DMS79 (cell line): ENCODE results near the gene SPINT2.

Experiments used
- DNase-seq: peaks from one replicate; lab custom pipeline; 2025; lab: John Stamatoyannopoulos, UW

Gene SPINT2

GRCh38 chr19:38294090-38294489, 29.7 kb downstream of the SPINT2 start:
- no peak for DNase-seq

GRCh38 chr19:38298821-38299680, 34.7 kb downstream of the SPINT2 start:
- DNase-seq = no peak

- DNase-seq = no peak
These were observed 39.4 kb downstream of the SPINT2 start, which contains the start of gene C19orf33 for GRCh38 chr19:38303517-38304351. C19orf33 (plus strand) TSS chr19:38304251; CDS start chr19:38304262, 11 bp downstream.

DNA sequence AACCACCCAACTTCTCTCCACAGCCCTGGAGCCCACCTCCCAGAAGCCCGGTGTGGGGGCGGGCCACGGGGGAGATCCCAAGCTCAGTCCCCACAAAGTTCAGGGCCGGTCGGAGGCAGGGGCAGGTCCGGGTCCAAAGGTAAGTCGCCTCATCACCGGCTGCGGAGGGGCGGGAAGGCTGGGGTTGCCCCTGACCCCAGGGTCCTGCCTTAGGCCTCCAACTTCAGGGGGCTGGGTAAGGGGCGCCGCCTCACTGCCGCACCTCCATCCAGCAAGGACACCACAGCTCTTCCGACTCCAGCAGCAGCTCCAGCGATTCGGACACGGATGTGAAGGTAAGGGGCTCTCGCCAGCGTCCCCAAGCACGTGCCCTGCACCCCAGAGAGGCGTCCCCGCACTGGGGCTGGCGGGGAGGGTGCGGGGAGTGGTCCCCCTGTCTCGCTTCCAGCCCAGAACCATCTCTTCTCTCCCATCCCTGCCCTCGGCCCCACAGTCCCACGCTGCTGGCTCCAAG, 40.0 kb downstream of the SPINT2 start:
- DNase-seq = no peak

DNA sequence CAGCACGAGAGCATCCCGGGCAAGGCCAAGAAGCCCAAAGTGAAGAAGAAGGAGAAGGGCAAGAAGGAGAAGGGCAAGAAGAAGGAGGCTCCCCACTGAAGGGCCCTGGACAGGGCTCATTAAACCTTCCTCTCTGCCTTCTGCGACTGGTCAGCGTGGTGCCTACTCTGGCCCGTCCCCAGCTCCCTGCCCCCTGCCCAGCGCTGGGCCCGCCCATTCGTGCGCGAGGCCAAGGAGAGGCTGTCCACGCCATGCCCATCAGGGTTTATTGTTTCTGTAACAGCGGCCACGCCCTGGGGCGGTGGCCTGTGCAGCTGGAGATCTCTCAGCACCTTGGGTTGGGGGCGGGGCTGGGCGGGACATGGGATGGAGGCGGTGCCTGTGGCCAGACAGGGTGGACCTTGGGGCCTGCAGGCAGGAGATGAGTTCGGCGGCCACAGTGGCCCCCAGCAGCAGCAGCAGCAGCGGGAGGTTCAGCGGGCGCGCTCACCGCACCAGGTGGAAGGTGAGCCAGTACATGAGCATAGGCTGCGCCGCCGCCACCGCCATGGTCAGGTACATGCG, 40.6 kb downstream of the SPINT2 start:
- no peak for DNase-seq

- DNase-seq = no peak
These were observed 41.9 kb downstream of the SPINT2 start for GRCh38 chr19:38306236-38306635.

DNA sequence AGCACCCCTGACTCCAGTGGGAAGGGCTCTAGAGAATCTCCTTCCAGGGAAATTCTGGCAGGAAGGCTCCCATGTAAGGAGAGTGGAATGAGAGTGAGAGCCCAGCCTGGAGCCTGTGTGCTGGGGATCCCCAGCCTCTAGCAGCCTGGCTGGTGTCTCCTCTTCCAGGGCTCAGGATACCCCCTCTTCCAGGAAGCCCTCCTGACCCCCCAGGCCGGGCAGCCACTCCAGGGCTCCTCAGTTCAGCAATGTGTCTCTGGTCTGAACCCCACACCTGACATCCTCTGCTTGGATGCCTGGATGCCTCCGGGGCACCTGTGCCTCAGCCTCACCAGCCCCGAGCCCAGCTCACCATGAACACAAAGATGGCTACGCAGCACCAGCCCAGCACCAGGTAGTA, 42.7 kb downstream of the SPINT2 start:
- DNase-seq = no peak

GRCh38 chr19:38307597-38307996, 43.2 kb downstream of the SPINT2 start:
- DNase-seq = no peak

DNA sequence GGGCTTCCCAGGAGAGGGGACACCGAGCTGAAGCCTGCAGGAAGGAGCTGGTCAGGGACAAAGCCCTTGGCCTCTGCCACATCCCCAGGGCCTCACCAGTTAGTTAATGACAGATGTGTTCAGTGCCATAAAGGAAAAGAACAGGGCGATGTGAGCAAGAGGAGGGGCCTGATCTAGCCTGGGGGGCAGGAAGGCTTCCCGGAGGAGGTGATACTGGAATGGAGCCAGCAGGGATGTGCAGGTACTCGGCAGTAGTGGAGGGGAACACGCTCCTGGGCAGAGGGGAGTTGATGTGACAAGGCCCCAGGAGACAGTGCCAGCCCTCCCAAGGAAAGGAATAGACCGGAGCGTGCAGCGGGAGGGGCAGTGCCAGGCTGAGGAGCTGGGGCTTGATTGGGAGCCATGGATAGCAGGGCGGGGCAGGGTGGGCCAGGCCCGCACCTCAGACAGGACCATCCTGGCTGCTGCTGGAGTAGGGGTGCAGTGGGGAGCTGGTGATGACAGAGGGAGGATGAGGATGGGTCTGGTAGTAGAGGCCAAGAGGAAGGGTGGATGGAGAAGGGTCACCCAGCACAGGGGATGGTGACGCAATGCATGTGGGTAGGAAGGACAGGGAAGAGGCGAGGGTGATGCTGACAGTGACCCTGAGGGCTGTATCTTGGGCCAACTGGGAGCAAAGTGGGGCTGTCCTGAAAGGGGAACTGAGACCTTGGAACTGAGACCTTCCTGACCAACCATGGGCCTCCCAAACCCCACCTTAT, 43.8 kb downstream of the SPINT2 start:
- DNase-seq = no peak

GRCh38 chr19:38308926-38309614, 44.7 kb downstream of the SPINT2 start:
- no peak for DNase-seq

DNA sequence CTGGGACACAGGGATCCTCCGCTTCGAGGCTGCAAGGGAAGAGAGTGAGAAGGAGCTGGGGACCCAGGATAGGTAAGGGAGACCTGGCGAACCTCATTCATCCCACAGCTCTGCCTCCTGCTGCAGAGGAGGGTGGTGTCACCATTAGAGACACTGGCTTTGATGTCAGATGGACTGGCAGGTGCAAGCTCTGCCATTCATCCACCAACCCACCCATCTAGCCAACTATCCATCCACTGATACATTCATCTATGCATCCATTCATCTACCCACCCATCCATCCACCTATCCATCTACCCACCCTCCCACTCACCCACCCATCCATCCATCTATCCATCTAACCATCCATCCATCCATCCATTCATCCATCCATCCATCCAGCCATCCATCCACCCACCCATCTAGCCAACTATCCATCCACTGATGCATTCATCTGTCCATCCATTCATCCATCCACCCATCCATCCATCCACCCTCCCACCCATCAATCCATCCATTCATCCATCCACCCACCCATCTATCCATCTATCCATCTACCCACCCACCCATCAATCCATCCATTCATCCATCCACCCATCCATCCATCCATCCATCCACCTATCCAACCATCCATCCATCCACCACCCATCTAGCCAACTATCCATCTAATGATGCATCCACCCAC, 45.4 kb downstream of the SPINT2 start:
- no peak for DNase-seq

DNA sequence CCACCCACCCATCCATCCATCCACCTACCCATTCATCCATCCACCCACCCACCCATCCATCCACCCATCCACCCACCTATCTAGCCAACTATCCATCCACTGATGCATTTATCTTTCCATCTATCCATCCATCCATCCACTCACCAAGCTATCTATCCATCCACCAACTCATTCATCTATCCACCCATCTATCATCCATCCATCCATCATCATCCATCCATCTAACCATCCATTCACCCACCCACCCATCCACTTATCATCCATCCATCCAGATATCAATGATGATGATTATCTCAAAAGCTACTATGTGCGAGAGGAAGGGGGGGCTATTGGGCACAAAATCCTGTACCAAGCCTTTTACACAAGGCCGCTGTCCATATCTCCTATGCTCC, 45.9 kb downstream of the SPINT2 start:
- no peak for DNase-seq

- DNase-seq = no peak
These were observed 46.6 kb downstream of the SPINT2 start for GRCh38 chr19:38310986-38311385.

GRCh38 chr19:38315657-38316476, 51.5 kb downstream of the SPINT2 start, which contains the start of gene YIF1B:
YIF1B (minus strand) TSS chr19:38315947; CDS start chr19:38315917, 30 bp downstream.
- DNase-seq = peak; percentile 95

GRCh38 chr19:38316477-38317067, 52.2 kb downstream of the SPINT2 start:
- DNase-seq = no peak

GRCh38 chr19:38317104-38317612, 52.8 kb downstream of the SPINT2 start:
- no peak for DNase-seq

DNA sequence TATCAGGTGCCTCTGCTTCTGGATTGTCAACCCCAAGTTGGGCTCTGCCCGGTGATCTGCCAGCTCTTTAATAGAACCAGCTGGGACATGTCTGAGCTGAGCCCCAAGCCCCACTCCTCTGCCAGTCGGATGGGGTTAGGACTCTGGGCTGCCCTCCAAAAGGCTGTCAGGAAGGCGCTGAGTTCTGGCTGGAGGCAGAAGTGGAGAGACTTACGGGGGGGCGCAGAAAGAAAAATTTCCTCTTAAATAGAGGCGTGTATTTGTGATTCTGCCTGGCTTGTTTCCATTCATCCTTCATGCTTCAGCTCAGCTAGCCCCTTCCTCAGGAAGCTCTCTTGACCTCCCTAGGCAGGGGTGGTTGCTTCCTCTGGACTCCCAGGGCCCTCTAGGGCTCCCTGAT, 54.3 kb downstream of the SPINT2 start:
- DNase-seq = no peak

- DNase-seq = no peak
These were observed 55.3 kb downstream of the SPINT2 start, which contains the start of gene KCNK6 for GRCh38 chr19:38319421-38320258. KCNK6 (plus strand) TSS chr19:38319845; CDS start chr19:38319951, 106 bp downstream.
